ENCODE results near the gene PEPD.

PEPD gene

DNA sequence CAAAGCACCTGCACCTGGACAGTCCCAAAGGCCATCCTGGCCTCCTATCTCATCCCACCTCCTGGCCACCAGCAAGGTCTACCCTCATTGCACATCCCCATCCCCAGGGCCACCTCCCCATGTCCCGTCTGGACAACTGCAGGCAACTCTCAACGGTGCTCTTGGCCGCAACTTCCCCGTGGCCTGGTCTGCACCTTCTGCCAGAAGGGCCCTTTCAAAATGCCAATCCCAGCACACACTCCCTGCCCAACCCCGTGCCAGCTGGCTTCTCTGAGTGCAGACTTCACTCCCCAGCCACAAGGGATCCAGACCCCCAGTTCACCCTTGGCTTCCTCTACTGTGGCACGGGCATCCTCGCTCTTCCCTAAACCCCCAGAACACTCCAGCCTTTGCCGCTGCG, 8.2 kb downstream of the PEPD start:
- in situ Hi-C loops (cut with HindIII; ENCODE audit: low sequenced_read_pairs), result no loop called here

DNA sequence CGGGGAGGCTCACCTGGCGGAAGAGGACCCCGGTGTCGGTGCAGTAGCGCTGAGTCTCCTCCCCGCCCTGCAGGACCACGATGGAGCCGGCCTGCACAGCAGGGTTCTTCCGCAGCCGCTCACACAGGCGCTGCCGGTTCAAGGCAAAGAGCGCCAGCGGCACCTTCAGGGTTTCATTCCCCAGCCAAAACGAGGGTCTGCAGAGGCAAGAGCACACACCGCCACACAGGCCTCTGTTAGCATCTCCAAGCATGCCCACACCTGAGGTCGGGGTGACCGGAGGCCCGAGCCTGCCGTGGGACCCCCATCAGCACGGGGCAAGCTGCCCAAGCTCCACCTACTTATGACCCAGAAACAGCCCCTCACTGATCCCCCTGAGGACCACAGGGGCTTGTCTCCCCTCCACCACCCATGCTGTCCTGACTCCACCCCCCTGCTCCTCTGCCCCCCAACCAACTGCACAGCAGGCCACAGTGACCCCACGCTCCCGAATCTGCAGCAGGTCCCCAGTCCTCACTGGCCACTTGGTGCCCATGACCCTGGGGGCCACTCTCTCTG, 8.9 kb downstream of the PEPD start:
- in situ Hi-C loops (cut with HindIII; ENCODE audit: low sequenced_read_pairs), result no loop called here

DNA sequence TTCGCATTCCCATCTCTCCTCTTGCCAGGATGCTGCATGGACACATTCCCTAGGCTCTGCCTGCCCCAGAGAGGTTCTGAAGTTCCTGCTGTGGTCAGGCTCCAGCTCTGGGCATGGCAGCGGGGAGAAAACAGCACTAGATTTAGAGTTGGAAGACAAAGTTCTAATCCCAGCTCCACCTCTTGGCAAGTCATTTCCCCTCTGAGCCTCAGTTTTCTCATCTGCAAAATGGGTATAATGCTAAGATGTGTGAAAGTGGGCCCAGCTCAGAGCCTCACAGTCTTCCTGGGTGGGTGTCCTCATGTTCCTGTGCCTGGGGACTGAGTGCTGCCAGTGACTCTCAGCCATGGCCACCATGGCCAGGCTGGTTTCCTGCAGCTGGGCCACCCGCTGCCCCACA, 9.6 kb downstream of the PEPD start:
- in situ Hi-C loops (cut with HindIII; ENCODE audit: low sequenced_read_pairs), result no loop called here

DNA sequence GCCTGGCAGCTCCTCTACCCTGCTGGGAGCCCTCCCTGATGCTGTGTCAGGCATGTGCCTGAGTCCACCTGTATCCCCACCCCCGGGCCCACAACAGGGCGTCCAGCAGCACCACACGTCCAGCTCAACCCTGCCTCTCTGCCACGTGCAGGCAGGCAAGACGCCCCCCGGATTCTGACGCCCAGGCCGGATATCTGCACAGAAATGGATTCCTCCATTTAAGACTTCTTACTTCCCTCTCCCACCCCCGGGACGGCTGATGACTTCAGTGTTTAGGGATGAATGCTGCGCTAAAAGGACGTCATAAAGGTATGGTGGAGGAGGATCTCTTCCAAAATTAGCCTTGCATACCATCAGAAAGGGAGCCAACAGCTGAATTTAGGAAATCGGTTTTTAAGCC, 10.2 kb downstream of the PEPD start:
- in situ Hi-C loops (cut with HindIII; ENCODE audit: low sequenced_read_pairs), result no loop called here

DNA sequence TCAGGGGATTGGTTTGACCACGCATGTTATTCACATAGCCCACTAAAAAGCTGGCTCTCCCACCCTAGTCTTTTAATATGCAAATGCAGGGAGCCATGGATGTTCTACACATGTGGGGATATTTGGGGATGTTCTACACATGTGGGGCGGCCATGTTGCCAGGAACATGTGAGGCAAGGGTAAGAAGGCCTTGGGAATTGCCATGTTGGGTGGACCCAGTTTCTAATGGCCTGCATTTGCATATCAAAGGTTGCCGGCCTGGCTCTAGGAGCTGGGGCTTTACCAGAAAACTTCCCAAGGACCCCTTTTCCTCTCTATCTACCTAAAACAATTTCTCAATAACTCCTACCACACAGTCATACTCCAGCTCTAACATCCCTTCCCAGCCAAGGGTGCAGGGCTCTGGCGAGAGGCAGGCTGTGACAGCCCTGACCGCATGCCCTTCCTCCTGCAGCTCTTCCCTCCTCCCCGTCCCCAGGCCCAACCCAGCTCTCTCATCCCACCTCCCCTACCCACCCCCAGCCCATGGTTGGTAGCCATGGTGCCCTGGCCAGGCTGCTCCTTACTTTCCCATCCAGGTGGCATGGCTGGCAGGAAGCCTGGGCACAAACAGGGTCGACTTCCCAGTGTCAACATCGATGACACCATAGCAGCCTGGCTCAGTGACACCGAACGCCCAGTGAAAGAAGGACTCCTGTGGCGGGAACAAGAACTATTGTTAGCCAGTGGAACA, 11.0 kb downstream of the PEPD start:
- in situ Hi-C loops (cut with HindIII; ENCODE audit: low sequenced_read_pairs), result no loop called here

DNA sequence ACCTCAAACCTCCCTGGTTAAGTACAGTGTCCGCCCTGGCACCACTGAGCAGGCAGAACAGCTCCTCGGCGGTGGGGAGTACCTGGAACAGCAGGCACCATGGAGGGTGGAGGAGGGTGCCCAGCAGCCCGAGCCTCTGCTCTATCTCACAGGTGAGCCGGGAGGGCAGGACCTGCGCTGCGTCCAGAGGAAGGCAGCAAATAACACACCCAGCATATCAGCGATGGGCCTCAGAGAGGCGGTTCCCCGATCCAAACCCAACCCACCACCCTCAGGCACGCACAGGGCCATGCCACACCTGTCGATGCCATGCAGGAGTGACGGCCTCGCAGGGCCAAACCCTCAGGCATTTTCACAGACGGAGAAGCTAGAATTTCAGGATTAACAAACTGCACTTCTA, 11.8 kb downstream of the PEPD start:
- in situ Hi-C loops (cut with HindIII; ENCODE audit: low sequenced_read_pairs), result no loop called here

DNA sequence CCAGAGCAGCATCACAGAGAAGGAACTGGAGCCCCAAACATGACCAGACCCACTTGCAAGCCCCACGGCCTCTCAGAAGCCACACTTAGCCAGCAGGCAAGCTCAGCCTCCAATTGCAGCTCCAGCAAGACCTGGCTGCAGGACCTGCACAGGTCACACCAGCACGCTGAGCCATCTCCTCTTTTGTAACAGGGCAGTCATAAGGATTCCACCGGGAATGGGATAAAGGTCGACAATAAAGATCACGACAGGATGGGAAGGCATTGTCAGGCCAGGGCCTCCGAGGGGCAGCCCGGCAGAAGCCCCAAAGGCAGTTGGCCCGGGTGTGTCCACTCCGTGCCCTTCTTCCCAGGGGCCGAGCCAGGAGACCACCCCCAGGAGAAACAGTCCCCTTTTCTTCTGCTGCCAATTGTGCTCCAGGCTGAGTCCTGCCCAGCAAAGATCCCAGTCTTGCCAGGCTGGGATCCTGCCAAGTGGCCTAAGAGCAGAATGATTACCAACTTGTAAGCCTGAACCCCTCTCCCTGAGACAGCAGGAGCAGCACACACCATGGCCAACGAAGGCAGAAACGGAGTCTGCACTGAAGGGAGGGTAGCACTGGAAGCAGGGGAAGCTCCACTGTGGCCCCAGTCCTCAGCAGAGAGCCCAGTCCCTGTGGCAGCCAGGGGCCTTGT, 12.5 kb downstream of the PEPD start:
- in situ Hi-C loops (cut with HindIII; ENCODE audit: low sequenced_read_pairs), result no loop called here

DNA sequence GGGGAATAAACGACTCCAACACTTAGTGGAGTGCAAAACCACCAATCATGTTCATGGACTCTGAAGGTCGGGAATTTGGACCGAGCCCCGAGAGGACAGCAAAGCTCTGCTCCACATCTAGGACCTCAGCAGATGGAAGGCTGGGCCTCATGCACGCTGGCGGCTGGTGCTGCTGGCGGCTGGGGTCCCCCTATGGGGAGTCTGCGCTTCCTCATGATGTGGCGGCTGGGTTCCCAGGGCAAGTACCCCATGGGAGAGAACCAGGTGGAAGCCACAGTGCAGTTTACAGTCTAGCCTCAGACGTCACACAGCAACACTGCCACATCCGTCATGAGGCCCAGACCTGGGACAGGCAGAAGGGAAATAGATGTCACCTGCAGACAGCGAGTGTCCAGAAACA, 13.2 kb downstream of the PEPD start:
- in situ Hi-C loops (cut with HindIII; ENCODE audit: low sequenced_read_pairs), result no loop called here

DNA sequence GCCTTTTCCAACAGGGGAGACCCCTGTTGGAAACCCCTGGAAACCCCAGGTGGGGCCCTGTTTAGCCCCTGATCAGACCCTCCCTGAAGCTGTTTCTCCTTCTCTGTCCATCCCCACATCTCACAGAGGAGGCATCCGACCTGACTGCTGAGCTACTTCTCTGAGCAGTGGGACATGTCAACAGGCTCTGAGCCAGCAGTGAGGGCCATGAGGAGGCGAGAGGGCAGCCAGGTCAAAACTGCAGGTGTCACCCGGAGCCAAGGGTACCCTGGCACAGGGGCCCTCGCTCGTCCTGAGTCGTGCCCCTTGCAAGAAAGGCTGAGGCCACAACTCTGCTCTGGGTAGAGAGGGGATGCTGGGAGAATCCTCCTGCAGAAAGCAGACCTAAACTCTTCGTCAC, 13.6 kb downstream of the PEPD start:
- in situ Hi-C loops (cut with HindIII; ENCODE audit: low sequenced_read_pairs), result no loop called here

DNA sequence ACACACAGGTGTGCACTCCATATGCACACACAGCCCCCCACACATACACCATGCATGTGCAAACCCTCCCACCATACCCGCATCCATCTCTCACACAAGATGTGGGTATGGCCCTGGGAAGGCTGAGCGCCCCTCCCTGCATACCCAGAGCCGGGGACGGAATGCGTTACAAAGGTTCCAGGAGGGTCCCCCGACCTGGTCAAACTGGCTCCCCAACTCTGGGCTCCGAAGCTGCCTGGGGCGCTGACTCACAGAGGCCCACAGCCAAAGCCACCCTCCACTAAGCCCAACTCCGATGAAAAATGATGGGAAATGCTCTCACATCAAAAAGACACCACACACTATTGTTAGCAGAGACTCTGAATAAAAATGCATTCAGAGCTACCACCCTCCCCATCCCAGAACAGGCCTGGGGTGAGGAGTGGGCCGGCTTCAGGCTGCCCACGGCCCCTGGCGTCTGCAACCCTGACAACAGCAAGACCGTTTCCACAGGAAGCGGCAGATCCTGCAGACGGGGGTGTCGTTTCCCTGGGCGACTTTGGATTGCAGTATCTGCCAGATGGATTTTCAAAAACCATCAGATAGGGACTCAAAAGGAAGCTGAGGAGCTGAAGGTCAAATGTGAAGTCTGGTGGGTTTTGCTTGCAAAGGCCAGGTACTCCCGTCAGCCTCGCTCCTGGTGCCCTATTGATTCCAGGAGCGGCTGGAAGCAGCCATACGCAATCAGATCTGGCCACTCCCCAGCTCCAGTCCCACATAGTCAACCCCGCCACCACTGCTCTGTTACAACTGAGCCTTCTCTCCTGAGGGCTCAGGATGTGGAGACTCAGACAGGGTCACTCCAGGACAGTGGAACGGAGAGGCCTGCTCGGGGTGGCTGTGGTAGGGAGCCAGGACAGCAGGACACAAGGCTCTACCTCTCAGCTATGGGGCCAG, 14.3 kb downstream of the PEPD start:
- in situ Hi-C loops (cut with HindIII; ENCODE audit: low sequenced_read_pairs), result no loop called here

DNA sequence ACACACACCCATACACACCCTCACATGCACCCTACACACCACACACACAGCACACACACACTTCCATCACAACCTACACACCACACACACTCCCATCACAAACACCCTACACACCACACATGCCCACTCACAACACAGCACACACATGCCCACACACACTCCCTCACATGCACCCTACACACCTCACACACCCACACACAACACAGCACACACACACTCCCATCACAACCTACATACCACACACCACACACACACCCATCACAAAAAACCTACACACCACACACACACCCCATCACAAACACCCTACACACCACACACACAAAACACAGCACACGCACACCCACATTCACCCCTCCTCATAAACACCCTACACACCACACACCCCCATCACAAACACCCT, 15.1 kb downstream of the PEPD start:
- in situ Hi-C loops (cut with HindIII; ENCODE audit: low sequenced_read_pairs), result no loop called here

DNA sequence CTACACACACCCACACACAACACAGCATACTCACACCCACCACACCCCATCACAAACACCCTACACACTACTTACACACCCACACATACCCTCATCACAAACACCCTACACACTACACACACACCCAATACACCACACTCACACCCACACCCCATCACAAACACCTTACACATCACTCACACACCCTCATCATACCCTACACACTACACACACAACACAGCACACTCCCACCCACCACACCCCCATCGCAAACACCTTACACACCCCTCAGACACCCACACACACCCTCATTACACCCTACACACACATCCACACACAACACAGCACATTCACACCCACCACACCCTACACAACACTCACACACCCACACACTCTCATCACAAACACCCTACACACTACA, 15.8 kb downstream of the PEPD start:
- in situ Hi-C loops (cut with HindIII; ENCODE audit: low sequenced_read_pairs), result no loop called here

DNA sequence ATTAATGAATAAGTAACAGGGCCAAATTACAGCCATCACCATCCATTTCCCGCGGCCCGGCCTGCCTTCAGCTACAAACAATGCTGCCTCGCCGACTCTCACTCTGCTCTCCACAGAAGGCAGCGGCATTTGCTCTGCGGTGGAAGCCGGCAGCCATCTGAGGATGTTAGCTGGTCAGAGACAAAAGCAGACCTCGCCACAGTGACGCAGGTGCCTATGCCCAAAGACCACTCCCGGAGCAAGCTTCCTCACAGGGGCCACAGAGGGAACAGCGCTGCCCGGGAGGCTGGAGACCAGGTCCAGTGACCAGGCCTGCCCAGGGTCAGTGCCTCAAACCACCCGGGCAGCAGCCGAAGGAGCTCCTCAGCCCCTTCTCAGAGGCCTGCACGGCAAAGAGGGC, 16.4 kb downstream of the PEPD start:
- in situ Hi-C loops (cut with HindIII; ENCODE audit: low sequenced_read_pairs), result no loop called here

DNA sequence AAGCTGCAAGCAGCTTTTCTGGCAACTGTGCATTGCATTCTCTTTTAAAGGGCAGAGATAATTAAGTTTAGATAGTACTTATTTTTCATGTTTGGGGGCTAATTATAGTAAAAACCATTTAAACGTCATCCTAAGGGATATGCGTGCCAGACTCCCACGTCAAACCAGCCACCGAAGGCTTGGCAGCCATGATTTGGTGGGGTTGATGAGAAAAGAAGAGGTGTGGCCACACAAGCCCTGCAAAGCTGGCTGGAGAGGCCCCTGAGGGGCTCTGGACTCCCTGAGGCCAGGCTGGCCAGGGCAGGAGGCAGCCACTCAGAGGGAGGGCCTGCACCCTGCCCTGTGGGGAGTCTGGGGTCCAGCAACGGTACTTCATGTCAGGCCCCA, 17.5 kb downstream of the PEPD start:
- in situ Hi-C loops (cut with HindIII; ENCODE audit: low sequenced_read_pairs), result no loop called here

DNA sequence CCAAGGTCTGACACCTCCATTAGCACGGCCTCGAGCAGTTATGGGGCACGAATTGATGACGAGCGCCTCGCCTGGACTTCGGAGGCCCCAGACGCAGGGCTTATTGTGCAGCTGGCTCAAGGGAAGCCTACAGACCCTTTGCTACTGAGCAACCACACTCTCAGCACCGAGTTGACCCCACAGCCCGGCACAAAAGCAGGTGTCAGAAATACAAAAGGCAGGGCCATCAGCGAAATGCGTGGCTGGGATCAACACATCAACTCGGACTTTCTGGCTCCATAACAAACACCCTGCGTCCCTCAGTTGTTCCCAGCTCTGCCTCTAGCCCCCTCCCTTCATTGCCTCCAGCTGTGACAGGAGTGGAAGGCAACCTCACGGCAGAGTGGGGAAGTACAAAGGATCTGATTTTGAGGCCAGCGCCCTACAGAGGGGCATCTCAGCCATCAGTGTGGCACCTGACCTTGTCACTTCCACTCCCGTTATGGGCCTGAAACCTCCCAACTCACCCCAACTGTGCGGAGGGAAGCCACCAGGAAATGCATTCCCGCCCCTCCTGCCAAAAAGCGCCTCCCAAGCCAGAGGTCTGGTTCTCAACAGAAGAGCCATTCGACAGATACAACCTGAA, 18.0 kb downstream of the PEPD start:
- in situ Hi-C loops (cut with HindIII; ENCODE audit: low sequenced_read_pairs), result no loop called here

DNA sequence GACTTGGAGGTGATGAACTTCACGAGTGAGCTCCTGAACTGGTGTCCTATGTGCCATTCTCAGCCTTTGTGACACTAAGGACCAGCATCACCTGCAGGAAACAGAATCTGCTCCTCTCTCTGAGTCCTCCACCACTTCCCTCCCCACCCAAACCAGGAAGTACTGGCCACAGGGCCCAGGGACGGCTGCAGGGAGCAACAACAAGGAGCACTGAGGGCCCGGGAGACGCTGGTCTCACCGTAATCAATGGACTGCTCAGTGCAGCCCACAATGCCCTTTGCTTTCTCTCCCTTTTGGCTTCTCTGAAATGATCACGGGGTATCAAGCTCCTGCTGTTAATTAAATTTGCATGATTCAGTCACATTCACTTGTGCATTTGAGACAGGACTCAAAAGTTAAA, 18.6 kb downstream of the PEPD start:
- in situ Hi-C loops (cut with HindIII; ENCODE audit: low sequenced_read_pairs), result no loop called here

DNA sequence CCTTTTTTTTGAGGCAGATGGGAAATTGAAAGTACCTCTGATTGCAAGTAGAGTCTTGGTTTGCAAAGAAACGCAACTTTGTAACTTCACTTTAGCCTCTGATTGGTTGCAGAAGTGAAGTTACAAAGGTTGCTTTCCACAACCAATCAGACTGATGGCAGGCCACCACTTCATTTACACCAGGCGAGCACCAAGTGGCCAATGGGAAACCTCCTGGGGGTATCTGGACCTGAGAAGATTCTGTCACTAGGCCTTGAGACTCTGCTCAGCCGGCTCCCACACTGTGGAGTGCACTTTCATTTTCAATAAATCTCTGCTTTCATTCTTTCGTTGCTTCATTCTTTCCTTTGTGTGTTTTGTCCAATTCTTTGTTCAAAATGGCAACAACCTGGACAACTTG, 19.1 kb downstream of the PEPD start:
- in situ Hi-C loops (cut with HindIII; ENCODE audit: low sequenced_read_pairs), result no loop called here

DNA sequence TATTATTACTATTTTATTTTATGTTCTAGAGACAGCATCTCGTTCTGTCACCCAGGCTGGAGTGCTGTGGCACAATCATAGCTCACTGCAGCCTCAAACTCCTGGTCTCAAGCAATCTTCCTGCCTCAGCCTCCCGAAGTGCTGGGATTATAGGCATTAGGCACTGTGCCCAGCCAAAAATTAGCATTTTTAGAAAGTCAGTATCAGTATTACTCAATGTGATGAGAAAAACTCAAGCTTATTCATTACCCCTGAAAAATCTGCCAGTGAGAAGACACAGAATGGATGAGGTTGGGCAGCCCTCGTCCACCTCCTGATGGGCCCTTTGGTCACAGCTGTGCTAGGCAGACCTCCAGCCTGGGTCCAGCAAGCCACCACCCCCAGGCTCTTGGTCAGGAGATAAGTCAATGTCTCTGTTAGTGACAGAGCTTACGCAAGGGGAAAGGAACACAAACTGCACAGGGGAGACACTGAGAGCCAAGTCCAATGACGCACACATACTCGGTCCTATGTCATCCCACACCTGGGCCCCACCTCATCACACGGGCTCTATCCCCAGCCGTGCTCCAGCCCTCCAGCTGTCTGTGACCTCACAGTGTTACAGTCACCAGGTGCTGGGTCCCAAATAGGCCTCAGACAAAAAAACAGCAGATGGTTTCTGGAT, 19.8 kb downstream of the PEPD start:
- in situ Hi-C loops (cut with HindIII; ENCODE audit: low sequenced_read_pairs), result no loop called here

DNA sequence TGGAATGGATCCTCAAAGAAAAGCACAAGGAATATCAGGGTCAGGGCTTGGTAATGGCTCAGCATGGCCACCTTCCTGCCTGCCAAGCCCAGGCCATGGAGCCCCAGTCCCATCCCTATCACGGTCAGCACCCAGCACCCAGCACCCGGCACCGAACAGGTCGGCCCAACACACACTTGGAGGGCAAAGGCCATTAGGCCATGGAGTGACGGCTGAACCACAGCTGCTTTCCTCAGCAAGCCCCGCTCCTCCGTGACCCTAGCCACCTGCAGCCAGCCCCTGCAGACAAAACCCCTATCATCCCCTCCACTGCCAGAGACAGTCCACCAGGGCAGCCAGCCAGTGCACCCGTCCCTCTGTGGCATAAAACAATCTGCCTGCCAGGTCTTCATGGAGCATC, 20.6 kb downstream of the PEPD start:
- in situ Hi-C loops (cut with HindIII; ENCODE audit: low sequenced_read_pairs), result no loop called here

DNA sequence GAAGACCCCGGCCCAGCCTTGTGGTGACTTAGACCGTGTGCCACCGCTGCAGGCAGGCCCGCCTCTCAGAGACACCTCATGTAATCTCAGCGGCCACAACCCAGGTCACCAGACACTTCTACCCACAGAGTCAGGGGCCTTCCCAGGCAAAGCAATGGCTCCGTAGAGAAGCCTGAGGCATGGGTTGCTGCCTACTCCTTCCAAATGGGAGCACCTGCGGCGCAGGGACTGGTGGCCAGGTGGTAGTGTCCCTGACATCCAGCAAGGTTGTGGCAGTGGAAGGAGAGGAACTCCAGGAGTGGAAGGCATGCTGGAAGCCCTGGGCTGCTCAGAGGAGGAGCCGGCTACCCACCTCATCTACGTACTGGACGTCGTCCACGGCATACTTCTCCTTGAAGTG, 21.0 kb downstream of the PEPD start:
- in situ Hi-C loops (cut with HindIII; ENCODE audit: low sequenced_read_pairs), result no loop called here

All from endothelial cell of hepatic sinusoid (primary cell).